PFSK-1 (cell line): ENCODE measurements around the gene EPHB3.

Source experiments
- FOXP2 ChIP-seq: optimal IDR thresholded peaks from 2 replicates; pipeline ENCODE3; 2011; ENCODE audit warnings: borderline replicate concordance, control low read depth, inconsistent platforms; ENCODE audit not compliant: insufficient read depth; ENCODE audit errors: extremely low read length, extremely low read depth
- POLR2AphosphoS5 ChIP-seq: IDR thresholded peaks from 2 replicates; pipeline ENCODE4 v1.6.1; 2012; ENCODE audit warnings: low read depth, mild to moderate bottlenecking, control low read depth, low read length, moderate library complexity
- REST ChIP-seq, 2 experiments: IDR thresholded peaks; 2 replicates each; pipeline versions ENCODE4 v1.6.1 to v1.8.0; 2011 to 2012; ENCODE audit warnings: low read depth in 2 of 2, low read length in 2 of 2, control low read depth in 1 of 2, inconsistent platforms in 1 of 2, mild to moderate bottlenecking in 1 of 2, moderate library complexity in 1 of 2; ENCODE audit not compliant: insufficient read depth in 1 of 2
- SIN3A ChIP-seq: IDR thresholded peaks from 2 replicates; pipeline ENCODE4 v1.6.1; 2012; ENCODE audit warnings: mild to moderate bottlenecking, low read length, moderate library complexity, borderline replicate concordance; ENCODE audit not compliant: insufficient read depth
- TAF1 ChIP-seq: IDR thresholded peaks from 2 replicates; pipeline ENCODE4 v1.6.1; 2012; ENCODE audit warnings: low read length, control low read depth, borderline replicate concordance; ENCODE audit not compliant: insufficient read depth

EPHB3 gene

DNA sequence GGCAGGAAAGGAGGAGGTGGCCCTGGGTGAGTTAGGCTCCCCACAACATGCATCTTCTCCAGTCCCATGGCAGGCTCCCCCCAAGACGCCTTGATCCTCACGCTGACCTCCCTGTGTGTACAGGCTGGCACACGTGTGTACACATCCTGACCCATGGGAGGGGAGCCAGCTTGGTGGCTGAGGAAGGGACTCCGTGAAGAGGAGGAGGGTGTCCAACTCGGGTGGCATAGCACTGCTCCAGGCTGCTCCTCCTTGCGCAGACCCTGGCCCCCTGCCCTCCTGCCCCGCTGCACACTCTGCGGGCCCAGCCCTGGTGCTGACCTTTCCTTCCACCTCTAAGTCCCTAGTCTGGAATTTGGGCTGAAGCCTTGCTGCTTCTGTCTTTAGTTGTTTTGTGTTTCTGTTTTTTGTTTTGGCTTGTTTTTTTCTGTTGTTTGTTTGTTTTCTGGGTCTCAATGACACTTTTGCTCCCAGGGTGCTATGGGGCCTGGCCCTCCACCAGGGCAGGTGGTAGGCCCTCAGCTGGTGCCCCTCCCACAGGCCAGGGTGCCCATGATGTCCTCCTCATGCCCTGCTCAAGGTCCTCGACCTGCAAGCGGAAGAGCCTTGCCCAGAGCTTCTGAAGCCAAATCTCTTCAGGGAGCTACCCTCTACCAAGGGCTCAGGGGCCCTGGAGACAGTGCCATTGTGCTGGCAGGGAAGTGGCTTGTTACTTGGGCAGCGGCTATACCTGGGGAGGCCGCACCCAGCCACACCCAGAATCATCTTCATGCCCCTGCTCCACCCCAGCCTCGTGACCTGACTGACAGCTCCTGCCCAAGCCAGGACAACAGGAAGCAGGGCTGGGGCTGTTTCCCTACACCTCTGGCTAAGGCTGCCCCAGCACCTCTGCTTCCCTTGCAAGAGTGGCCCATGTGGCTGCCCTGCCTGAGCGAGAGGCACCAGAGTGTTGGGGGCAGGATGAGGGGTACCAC lies 5.1 kb downstream of the EPHB3 start:
- TF ChIP-seq SIN3A, result no peak
- TF ChIP-seq POLR2AphosphoS5, result no peak
- no peak for TF ChIP-seq REST (IDR thresholded peaks at IDR 0.05; ENCODE audit: insufficient read depth in 1 of 2, low read depth in 2 of 2, low read length in 2 of 2)
- no peak for TF ChIP-seq TAF1
- no peak for TF ChIP-seq FOXP2

DNA sequence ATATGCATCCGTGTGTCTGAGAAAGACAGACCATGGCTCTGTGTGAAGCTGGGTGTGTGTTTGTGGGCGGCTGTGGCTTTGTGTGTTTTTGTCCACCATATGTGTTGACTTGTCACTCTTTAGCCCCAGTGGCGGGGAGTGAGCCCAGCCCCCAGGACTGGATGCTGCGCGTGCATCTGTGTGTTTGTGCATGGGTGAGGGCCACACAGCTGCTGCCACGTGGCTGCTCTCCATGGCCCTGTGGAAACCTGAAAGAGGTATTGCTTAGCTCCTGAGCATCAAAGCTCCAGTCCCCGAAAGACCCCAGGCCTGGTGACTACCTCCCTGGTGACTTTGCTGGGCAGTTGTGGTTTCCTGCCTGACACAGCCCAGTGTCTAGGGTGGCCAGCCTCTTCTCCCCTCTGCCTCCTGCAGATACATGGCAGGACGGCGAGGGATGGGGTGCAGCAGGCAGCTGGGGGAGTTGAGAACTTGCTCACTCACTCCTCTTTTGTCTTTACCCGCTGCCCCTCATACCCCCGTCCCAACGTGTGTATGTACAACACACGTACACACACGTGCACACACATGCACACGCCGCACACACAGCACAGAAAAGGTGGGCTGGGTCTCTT lies 6.5 kb downstream of the EPHB3 start:
- TF ChIP-seq REST (IDR thresholded peaks at IDR 0.05; ENCODE audit: insufficient read depth in 1 of 2, low read depth in 2 of 2, low read length in 2 of 2) (no peak), TAF1 (no peak), FOXP2 (no peak), POLR2AphosphoS5 (no peak), SIN3A (no peak)

- no peak for TF ChIP-seq TAF1
- no peak for TF ChIP-seq POLR2AphosphoS5
- TF ChIP-seq REST (IDR thresholded peaks at IDR 0.05; ENCODE audit: insufficient read depth in 1 of 2, low read depth in 2 of 2, low read length in 2 of 2), result no peak
- no peak for TF ChIP-seq FOXP2
- no peak for TF ChIP-seq SIN3A
Measured at GRCh38 chr3:184568560-184568923, 7.0 kb downstream of the EPHB3 start.

DNA sequence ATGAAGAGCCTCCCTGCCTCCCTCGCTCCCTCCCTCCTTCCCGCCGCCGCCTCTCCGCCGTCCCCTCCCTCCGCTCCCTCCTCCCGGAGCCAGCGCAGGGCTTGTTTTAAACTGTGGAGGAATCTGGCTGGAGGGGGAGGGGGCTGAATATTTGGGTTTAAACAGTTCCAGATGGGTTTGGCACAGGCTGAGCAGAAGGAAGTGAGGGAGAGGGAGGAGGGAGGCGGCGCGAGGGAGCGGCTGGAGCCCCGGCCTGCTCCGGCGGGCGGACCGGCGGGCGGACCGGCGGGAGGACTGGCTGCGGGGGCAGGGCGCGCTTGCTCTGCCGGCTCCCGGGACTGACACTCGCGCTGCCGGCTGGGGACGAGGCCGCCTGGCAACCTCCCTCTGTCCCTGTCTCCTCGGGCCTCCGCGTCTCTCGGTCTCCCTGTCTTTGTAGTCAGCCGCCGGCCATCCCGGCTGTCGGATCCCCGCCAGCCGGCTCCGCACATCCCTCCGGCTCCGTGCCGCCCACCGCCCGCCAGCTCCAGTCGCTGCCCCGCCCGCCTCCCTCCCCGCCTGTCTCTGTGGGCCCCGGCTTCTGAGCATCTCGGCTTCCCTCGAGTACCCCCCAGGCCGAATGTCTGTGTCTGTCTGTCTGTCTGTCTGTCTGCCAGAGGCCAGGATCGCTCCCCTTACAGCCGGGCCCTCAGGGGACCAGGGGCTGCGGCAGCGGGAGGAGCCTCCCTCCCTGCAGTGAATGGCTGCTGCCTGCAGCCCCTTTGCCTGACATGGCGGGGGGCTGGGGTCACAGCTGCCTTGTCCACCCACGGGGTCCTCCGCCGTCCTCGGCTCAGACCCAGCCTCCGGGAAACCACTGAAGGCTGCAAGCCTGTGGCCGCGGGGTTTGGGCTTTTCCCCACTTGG lies 7.6 kb downstream of the EPHB3 start:
- TF ChIP-seq POLR2AphosphoS5 (peak; percentile 71), REST (IDR thresholded peaks at IDR 0.05; ENCODE audit: insufficient read depth in 1 of 2, low read depth in 2 of 2, low read length in 2 of 2) (peak in 1 of 2 experiments; percentile 68; a peak in 2 of 4 replicates), TAF1 (no peak), FOXP2 (no peak), SIN3A (peak; percentile 77; the same call in 1 of the 2 replicates)
